Upper lobe of left lung (tissue), 4 donors: ENCODE data around the gene FN3KRP.

Experiments
- CTCF ChIP-seq, 6 experiments: fragments of 450-650 bp in 4 of 6; fragments of 200-600 bp in 2 of 6; sonication (generic) in 2 of 6; IDR thresholded peaks; one replicate each; pipeline ENCODE4 v1.5.1; 2016 to 2019; ENCODE audit warnings: antibody characterized with exemption in 6 of 6
- POLR2AphosphoS5 ChIP-seq, 2 donors: sonication (generic); formaldehyde crosslinking; IDR thresholded peaks; one replicate each; pipeline ENCODE4 v1.5.1; 2017; ENCODE audit warnings: antibody characterized with exemption in 2 of 2

- TF ChIP-seq CTCF (IDR thresholded peaks at IDR 0.05) (no peak), POLR2AphosphoS5 (IDR thresholded peaks at IDR 0.05) (no peak)
Observed at GRCh38 chr17:82726427-82726826, 9.9 kb downstream of the FN3KRP start.
